H9 (cell line): ENCODE measurements around the gene CERS1. TPM values are rescaled to one million over a fixed set of nuclear protein-coding genes. Genes with fewer than 3 reads are reported as not detected.

Source experiments
- DNase-seq: peaks from one replicate; pipeline ENCODE4 v3.0.0-alpha.2; 2017
- H2AFZ ChIP-seq: one replicate; pipeline ENCODE4 v1.6.1; 2013; ENCODE audit warnings: mild to moderate bottlenecking, low read length, control low read depth, moderate library complexity
- H2AK5ac ChIP-seq: 2 replicates; pipeline ENCODE4 v1.6.1; 2013; ENCODE audit warnings: low read length, control low read depth, mixed read lengths; ENCODE audit not compliant: insufficient read length
- H2BK120ac ChIP-seq: one replicate; pipeline ENCODE4 v1.6.1; 2013; ENCODE audit warnings: low read depth, mild to moderate bottlenecking, low read length, control low read depth, inconsistent platforms; ENCODE audit not compliant: poor library complexity, severe bottlenecking
- H2BK12ac ChIP-seq: 2 replicates; pipeline ENCODE4 v1.6.1; 2013; ENCODE audit warnings: low read length, control low read depth, mixed read lengths, low read depth; ENCODE audit not compliant: insufficient read length
- H2BK15ac ChIP-seq: 2 replicates; pipeline ENCODE4 v1.6.1; 2013; ENCODE audit warnings: low read depth, low read length, control low read depth
- H2BK20ac ChIP-seq: one replicate; pipeline ENCODE4 v1.6.1; 2013; ENCODE audit warnings: low read depth, mild to moderate bottlenecking, low read length, control low read depth, inconsistent platforms; ENCODE audit not compliant: poor library complexity, severe bottlenecking
- H2BK5ac ChIP-seq: 2 replicates; pipeline ENCODE4 v1.6.1; 2013; ENCODE audit warnings: low read length, control low read depth, mixed read lengths; ENCODE audit not compliant: insufficient read length
- H3K14ac ChIP-seq: 2 replicates; pipeline ENCODE4 v1.6.1; 2013; ENCODE audit warnings: low read length, control low read depth; ENCODE audit not compliant: insufficient read depth
- H3K18ac ChIP-seq: 2 replicates; pipeline ENCODE4 v1.6.1; 2013; ENCODE audit warnings: low read depth, mild to moderate bottlenecking, mixed read lengths, low read length, control low read depth; ENCODE audit not compliant: insufficient read length
- H3K23ac ChIP-seq: 2 replicates; pipeline ENCODE4 v1.6.1; 2013; ENCODE audit warnings: low read length, control low read depth, mixed read lengths, low read depth; ENCODE audit not compliant: insufficient read length
- H3K23me2 ChIP-seq: 2 replicates; pipeline ENCODE4 v1.6.1; 2013; ENCODE audit warnings: low read depth, mild to moderate bottlenecking, mixed read lengths, low read length, control low read depth; ENCODE audit not compliant: insufficient read length, poor library complexity, severe bottlenecking
- H3K27ac ChIP-seq: 2 replicates; pipeline ENCODE4 v1.5.1; 2013; ENCODE audit warnings: low read length, control low read depth, mixed read lengths, low read depth; ENCODE audit not compliant: insufficient read length
- H3K27me3 ChIP-seq: 2 replicates; pipeline ENCODE4 v1.6.1; 2013; ENCODE audit warnings: low read length, control low read depth, inconsistent platforms; ENCODE audit not compliant: insufficient read depth
- H3K4ac ChIP-seq: 2 replicates; pipeline ENCODE4 v1.6.1; 2013; ENCODE audit warnings: low read depth, mild to moderate bottlenecking, control low read depth, inconsistent platforms, low read length, moderate library complexity
- H3K4me1 ChIP-seq: 2 replicates; pipeline ENCODE4 v1.6.1; 2013; ENCODE audit warnings: low read length, control low read depth, inconsistent platforms; ENCODE audit not compliant: insufficient read depth
- H3K4me2 ChIP-seq: 2 replicates; pipeline ENCODE4 v1.6.1; 2013; ENCODE audit warnings: low read length, control low read depth, mixed read lengths; ENCODE audit not compliant: insufficient read length, insufficient read depth
- H3K56ac ChIP-seq: 2 replicates; pipeline ENCODE4 v1.6.1; 2013; ENCODE audit warnings: low read depth, mild to moderate bottlenecking, mixed read lengths, low read length, control low read depth; ENCODE audit not compliant: insufficient read length
- H3K79me1 ChIP-seq: 2 replicates; pipeline ENCODE4 v1.6.1; 2013; ENCODE audit warnings: low read depth, mild to moderate bottlenecking, moderate library complexity, low read length, control low read depth, inconsistent platforms; ENCODE audit not compliant: insufficient read depth, poor library complexity, severe bottlenecking
- H3K79me2 ChIP-seq: 2 replicates; pipeline ENCODE4 v1.6.1; 2013; ENCODE audit warnings: low read length, control low read depth, inconsistent platforms; ENCODE audit not compliant: insufficient read depth
- H3K9ac ChIP-seq: 2 replicates; pipeline ENCODE4 v1.6.1; 2013; ENCODE audit warnings: low read length, control low read depth, mixed read lengths; ENCODE audit not compliant: insufficient read length; ENCODE audit errors: extremely low read depth
- H3K9me3 ChIP-seq: one replicate; pipeline ENCODE4 v1.6.1; 2013; ENCODE audit warnings: low read depth, low read length, inconsistent platforms; ENCODE audit not compliant: control insufficient read depth
- H3T11ph ChIP-seq: one replicate; pipeline ENCODE4 v1.6.1; 2013; ENCODE audit warnings: mild to moderate bottlenecking, low read length, control low read depth, inconsistent platforms
- H4K20me1 ChIP-seq: one replicate; pipeline ENCODE4 v1.6.1; 2013; ENCODE audit not compliant: control insufficient read depth, insufficient read length, insufficient read depth
- H4K5ac ChIP-seq: 2 replicates; pipeline ENCODE4 v1.6.1; 2013; ENCODE audit warnings: low read depth, mild to moderate bottlenecking, mixed read lengths, low read length, control low read depth; ENCODE audit not compliant: insufficient read length
- H4K8ac ChIP-seq: replicated peaks from 2 replicates; pipeline ENCODE4 v1.6.1; 2013; ENCODE audit warnings: low read length, control low read depth, mixed read lengths, low read depth; ENCODE audit not compliant: insufficient read length
- H4K91ac ChIP-seq: 2 replicates; pipeline ENCODE4 v1.6.1; 2013; ENCODE audit warnings: low read depth, mild to moderate bottlenecking, moderate library complexity, mixed read lengths, low read length, control low read depth; ENCODE audit not compliant: insufficient read length
- H3K27ac Mint-ChIP-seq, 3 experiments: 2 replicates in 2 of 3; 3 replicates in 1 of 3; pipeline ENCODE4 v1.8.0; 2020 to 2021; ENCODE audit warnings: mixed read lengths in 3 of 3, mild to moderate bottlenecking in 1 of 3, moderate library complexity in 1 of 3
- H3K27me3 Mint-ChIP-seq: 2 replicates; pipeline ENCODE4 v1.8.0; 2021; ENCODE audit warnings: low read depth, mild to moderate bottlenecking, moderate library complexity, mixed read lengths
- H3K36me3 Mint-ChIP-seq, 3 experiments: 2 replicates in 2 of 3; 3 replicates in 1 of 3; pipeline ENCODE4 v1.8.0; 2020 to 2021; ENCODE audit warnings: low read depth in 3 of 3, mixed read lengths in 3 of 3; ENCODE audit not compliant: insufficient read depth in 1 of 3
- H3K4me1 Mint-ChIP-seq, 2 experiments: 2 replicates each; pipeline ENCODE4 v1.8.0; 2020; ENCODE audit warnings: mixed read lengths in 2 of 2
- H3K4me3 Mint-ChIP-seq, 2 experiments: 2 replicates in 1 of 2; 3 replicates in 1 of 2; pipeline ENCODE4 v1.8.0; 2020 to 2021; ENCODE audit warnings: mild to moderate bottlenecking in 2 of 2, mixed read lengths in 2 of 2, moderate library complexity in 1 of 2
- H3K9me3 Mint-ChIP-seq, 2 experiments: 2 replicates in 1 of 2; 3 replicates in 1 of 2; pipeline ENCODE4 v1.8.0; 2020; ENCODE audit warnings: mild to moderate bottlenecking in 2 of 2, mixed read lengths in 2 of 2, moderate library complexity in 1 of 2
- CTCF ChIP-seq: fragments of 200-600 bp; sonication (generic); conservative IDR thresholded peaks from 3 replicates; pipeline ENCODE4 v1.8.0; 2021; ENCODE audit warnings: antibody characterized with exemption, mild to moderate bottlenecking
- WGBS: extraction: QIAGEN DNeasy Blood & Tissue Kit; methylation state at CpG from one replicate; pipeline ENCODE4 v1.1.7; 2013; ENCODE audit warnings: missing lambda C conversion rate, low lambda C conversion rate, mixed read lengths; ENCODE audit not compliant: insufficient read length; ENCODE audit errors: extremely low coverage; 5-methylcytosine and 5-hydroxymethylcytosine counted together
- total RNA-seq: library from RNA; stranded (reverse); gene quantifications from 2 replicates; pipeline ENCODE4 v1.2.1, GENCODE V29; 2021

The CERS1 gene
- total RNA-seq, 1 experiment from 2014 or later, result 19.3 TPM

GRCh38 chr19:18915639-18916038 is 19.7 kb upstream of the CERS1 start:
- Histone ChIP-seq H4K5ac (no peak overlapping the region), H3K79me1 (peaks cover 7% of the 10 kb centered on the region), H3K9ac (no peak overlapping the region), H3K56ac (no peak overlapping the region), H3K4me1 (peaks cover 5% of the 10 kb centered on the region; the same call in 1 of the 2 replicates), H4K20me1 (no peaks in the 10 kb centered on the region), H3K27me3 (no peaks in the 10 kb centered on the region), H2BK20ac (no peak overlapping the region), H4K8ac (no peak overlapping the region), H2BK5ac (no peak overlapping the region), H4K91ac (no peak overlapping the region), H3T11ph (no peak overlapping the region), H3K14ac (no peak overlapping the region), H3K9me3 (no peaks in the 10 kb centered on the region), H2BK120ac (no peak overlapping the region), H3K23me2 (peaks cover 13% of the 10 kb centered on the region), H2AFZ (no peak overlapping the region), H3K4me2 (no peak overlapping the region), H3K23ac (no peak overlapping the region), H3K79me2 (peaks cover 9% of the 10 kb centered on the region; the same call in 1 of the 2 replicates), H2BK12ac (no peak overlapping the region), H3K27ac (no peak overlapping the region), H2BK15ac (no peak overlapping the region), H2AK5ac (no peak overlapping the region), H3K18ac (no peak overlapping the region), H3K4ac (no peak overlapping the region)
- WGBS, result no CpG with 5 or more reads among the region's 5 CpGs
- H3K4me3 Mint-ChIP-seq, result no peak overlapping the region
- peaks cover 0 to 19% of the 10 kb centered on the region in 2 experiments for H3K4me1 Mint-ChIP-seq
- H3K9me3 Mint-ChIP-seq, result no peaks in the 10 kb centered on the region; a peak in 2 of 5 replicates
- peak; percentile 71 for DNase-seq
- peak overlapping the region in 1 of 3 experiments; percentile 82; a peak in 1 of 7 replicates for H3K27ac Mint-ChIP-seq
- H3K27me3 Mint-ChIP-seq, result no peaks in the 10 kb centered on the region; the same call in 1 of the 2 replicates
- H3K36me3 Mint-ChIP-seq, result peaks cover 12 to 27% (median 25%) of the 10 kb centered on the region in 3 experiments; a peak in 6 of 7 replicates
- peak; percentile 65 for TF ChIP-seq CTCF
